ENCODE measurements around the gene XRCC5. TPM values are rescaled to one million over a fixed set of nuclear protein-coding genes. Genes with fewer than 3 reads are reported as not detected.
"Not testable (repeated sequence)": the region's sequence is repeated elsewhere in the genome, so short reads cannot be mapped to it uniquely, and the experiment has no call there.

XRCC5 gene
- total RNA-seq, 2 donors from 2014 or later, result 487 to 501 TPM

GRCh38 chr2:216189410-216189809, 80.3 kb downstream of the XRCC5 start:
- peaks cover 21 to 46% of the 10 kb centered on the region in 2 donors for H3K36me3 Mint-ChIP-seq
- DNase-seq (ENCODE audit: low spot score in 2 of 2) (no peak), ATAC-seq (no peak)
- H3K27ac Mint-ChIP-seq, result peak overlapping the region; percentile 6 to 39
- peaks cover 0 to 6% of the 10 kb centered on the region in 2 donors for H3K9me3 Mint-ChIP-seq

GRCh38 chr2:216192181-216192580, 83.0 kb downstream of the XRCC5 start:
- peaks cover 0 to 6% of the 10 kb centered on the region in 2 donors for H3K9me3 Mint-ChIP-seq
- no peak overlapping the region for H3K27ac Mint-ChIP-seq
- ATAC-seq (no peak), DNase-seq (ENCODE audit: low spot score in 2 of 2) (no peak)
- peaks cover 31 to 56% of the 10 kb centered on the region in 2 donors for H3K36me3 Mint-ChIP-seq

GRCh38 chr2:216192931-216193330, 83.8 kb downstream of the XRCC5 start:
- DNase-seq (ENCODE audit: low spot score in 2 of 2) (no peak), ATAC-seq (no peak)
- H3K27ac Mint-ChIP-seq, result peak overlapping the region; percentile 1 to 78
- peaks cover 36 to 61% of the 10 kb centered on the region in 2 donors for H3K36me3 Mint-ChIP-seq
- peaks cover 0 to 6% of the 10 kb centered on the region in 2 donors for H3K9me3 Mint-ChIP-seq

GRCh38 chr2:216194013-216194412, 84.9 kb downstream of the XRCC5 start:
- Mint-ChIP-seq H3K36me3 (peaks cover 42 to 64% of the 10 kb centered on the region in 2 donors), H3K27ac (peak overlapping the region; percentile 78 to 99), H3K9me3 (peaks cover 0 to 6% of the 10 kb centered on the region in 2 donors)
- DNase-seq (ENCODE audit: low spot score in 2 of 2), result no peak
- peak; percentile 16 to 42 for ATAC-seq

- Mint-ChIP-seq H3K27ac (peak overlapping the region; percentile 78 to 99), H3K9me3 (peaks cover 0 to 6% of the 10 kb centered on the region in 2 donors), H3K36me3 (peaks cover 43 to 68% of the 10 kb centered on the region in 2 donors)
- DNase-seq (ENCODE audit: low spot score in 2 of 2) (no peak), ATAC-seq (no peak)
Measured at GRCh38 chr2:216194561-216194960, 85.4 kb downstream of the XRCC5 start.

- DNase-seq (ENCODE audit: low spot score in 2 of 2) (no peak), ATAC-seq (peak; percentile 91 to 95)
- H3K36me3 Mint-ChIP-seq, result peaks cover 43 to 79% of the 10 kb centered on the region in 2 donors
- peaks cover 0 to 6% of the 10 kb centered on the region in 2 donors for H3K9me3 Mint-ChIP-seq
- H3K27ac Mint-ChIP-seq, result peak overlapping the region; percentile 78 to 99
Measured at GRCh38 chr2:216195565-216196029, 86.4 kb downstream of the XRCC5 start.

GRCh38 chr2:216201692-216202306, 92.7 kb downstream of the XRCC5 start:
- Mint-ChIP-seq H3K36me3 (peaks cover 34 to 93% of the 10 kb centered on the region in 2 donors), H3K27ac (peak overlapping the region; percentile 25 to 67), H3K9me3 (no peaks in the 10 kb centered on the region)
- DNase-seq (ENCODE audit: low spot score in 2 of 2) (no peak), ATAC-seq (no peak)

- ATAC-seq (no peak), DNase-seq (ENCODE audit: low spot score in 2 of 2) (no peak)
- peaks cover 36 to 93% of the 10 kb centered on the region in 2 donors for H3K36me3 Mint-ChIP-seq
- H3K27ac Mint-ChIP-seq, result peak overlapping the region; percentile 25 to 94
- H3K9me3 Mint-ChIP-seq, result no peaks in the 10 kb centered on the region
Measured at GRCh38 chr2:216202626-216203250, 93.6 kb downstream of the XRCC5 start.

- H3K36me3 Mint-ChIP-seq, result peaks cover 29 to 83% of the 10 kb centered on the region in 2 donors
- ATAC-seq, result no peak
Measured at GRCh38 chr2:216205486-216205885, 96.3 kb downstream of the XRCC5 start.

GRCh38 chr2:216206041-216206703, 97.0 kb downstream of the XRCC5 start:
- H3K36me3 Mint-ChIP-seq, result peaks cover 29 to 83% of the 10 kb centered on the region in 2 donors
- no peaks in the 10 kb centered on the region for H3K9me3 Mint-ChIP-seq
- DNase-seq (ENCODE audit: low spot score in 2 of 2) (peak in 1 of 2 donors; percentile 28), ATAC-seq (peak; percentile 90)
- H3K27ac Mint-ChIP-seq, result peak overlapping the region; percentile 91 to 98

More at GRCh38 chr2:216205486-216205885, 96.3 kb downstream of the XRCC5 start:
- Mint-ChIP-seq H3K9me3 (no peaks in the 10 kb centered on the region), H3K27ac (peak overlapping the region; percentile 91 to 98)
- peak in 1 of 2 donors; percentile 3 for DNase-seq (ENCODE audit: low spot score in 2 of 2)

GRCh38 chr2:216206821-216207220, 97.7 kb downstream of the XRCC5 start:
- peaks cover 29 to 82% of the 10 kb centered on the region in 2 donors for H3K36me3 Mint-ChIP-seq
- DNase-seq (ENCODE audit: low spot score in 2 of 2), result peak in 1 of 2 donors; percentile 43
- ATAC-seq, result peak; percentile 73 to 85
- no peaks in the 10 kb centered on the region for H3K9me3 Mint-ChIP-seq
- H3K27ac Mint-ChIP-seq, result peak overlapping the region; percentile 91 to 98

GRCh38 chr2:216208661-216209060, 99.5 kb downstream of the XRCC5 start:
- not testable (repeated sequence) for ATAC-seq, H3K9me3 Mint-ChIP-seq
- H3K27ac Mint-ChIP-seq, result peak overlapping the region; percentile 91 to 98
- peak in 1 of 2 donors; percentile 2 for DNase-seq (ENCODE audit: low spot score in 2 of 2)
- peaks cover 25 to 64% of the 10 kb centered on the region in 2 donors for H3K36me3 Mint-ChIP-seq

- peak overlapping the region; percentile 34 to 79 for H3K27ac Mint-ChIP-seq
- peaks cover 10 to 44% of the 10 kb centered on the region in 2 donors for H3K36me3 Mint-ChIP-seq
- peak in 1 of 2 donors; percentile 1 for DNase-seq (ENCODE audit: low spot score in 2 of 2)
- ATAC-seq, result no peak
- H3K9me3 Mint-ChIP-seq, result no peaks in the 10 kb centered on the region
Measured at GRCh38 chr2:216210701-216211540, 101.8 kb downstream of the XRCC5 start.

- Mint-ChIP-seq H3K9me3 (no peaks in the 10 kb centered on the region), H3K36me3 (peaks cover 7 to 40% of the 10 kb centered on the region in 2 donors), H3K27ac (peak overlapping the region; percentile 34 to 79)
- ATAC-seq (no peak), DNase-seq (ENCODE audit: low spot score in 2 of 2) (peak in 1 of 2 donors; percentile 1)
Measured at GRCh38 chr2:216211614-216212145, 102.5 kb downstream of the XRCC5 start.

GRCh38 chr2:216214768-216215167, 105.6 kb downstream of the XRCC5 start:
- Mint-ChIP-seq H3K27ac (no peak overlapping the region), H3K9me3 (no peaks in the 10 kb centered on the region), H3K36me3 (peaks cover 0 to 18% of the 10 kb centered on the region in 2 donors)
- no peak for DNase-seq (ENCODE audit: low spot score in 2 of 2)
- ATAC-seq, result no peak

Data from activated naive CD4-positive, alpha-beta T cell treated with anti-CD3 and anti-CD28 coated beads, Interleukin-2, amount 50 U/mL, for 72 hours (primary cell).